Measurements from ENCODE around the gene CACNA2D4.

GRCh38 chr12:1799051-1799881 lies 119.2 kb downstream of the CACNA2D4 start:
- TF ChIP-seq EP300 (IDR thresholded peaks at IDR 0.05) = no peak
- TF ChIP-seq POLR2A (IDR thresholded peaks at IDR 0.05) = no peak
- no peak for TF ChIP-seq CTCF (IDR thresholded peaks at IDR 0.05)

Data from gastroesophageal sphincter (tissue), 3 donors.